ENCODE results near the gene DCTPP1. TPM values are rescaled to one million over a fixed set of nuclear protein-coding genes. Genes with fewer than 3 reads are reported as not detected.
A peak's percentile ranks its signal among the peaks of the same experiment; 100 is the strongest.

Gene DCTPP1
- total and polyA plus RNA-seq, 2 of the 4 experiments (the other 2 are of a cell fraction): 24.9 to 45.5 TPM

- no peak for TF ChIP-seq RAD21 (IDR thresholded peaks at IDR 0.05; ENCODE audit: low read length)
- no peak for TF ChIP-seq CEBPB (IDR thresholded peaks at IDR 0.05; ENCODE audit: low read depth, low read length)
- TF ChIP-seq CHD1 (IDR thresholded peaks at IDR 0.05; ENCODE audit: low read depth, low read length): no peak
Observed at GRCh38 chr16:30399435-30400186, 30.2 kb downstream of the DCTPP1 start (continued).

GRCh38 chr16:30398661-30399434 lies 31.0 kb downstream of the DCTPP1 start:
- BruUV-seq (replicated peaks): no TSS peak
- H3K36me3 ChIP-seq (ENCODE audit: control insufficient read depth, insufficient read depth, low read length): peaks cover 12% of the 10 kb centered on the region; the same call in 1 of the 2 replicates
- CTCF ChIA-PET: interaction anchor here (0.9 kb wide), 1 partner anchor 11 kb away, joined by 3 read pairs; no protein-coding TSS in a partner anchor
- ATAC-seq (ENCODE audit: low read depth) (no peak), DNase-seq (no peak)
- POLR2A ChIA-PET (ENCODE audit: unreplicated experiment): no interaction called here
- H3K9me3 ChIP-seq (ENCODE audit: control insufficient read depth, insufficient read depth, low read length): no peaks in the 10 kb centered on the region
- WGBS, 2 experiments (ENCODE audit: extremely low coverage in 2 of 2, insufficient read length in 1 of 2): 88% methylated on average over 5 of the region's 23 CpGs; no CpG with 5 or more reads in 1 of the 2 experiments
- peaks cover 10% of the 10 kb centered on the region for H3K4me1 ChIP-seq (ENCODE audit: control insufficient read depth, insufficient read depth, low read length)
- H4K91ac ChIP-seq (ENCODE audit: insufficient read depth, low read depth, low read length): no peak overlapping the region
- no peak overlapping the region for H3K14ac ChIP-seq (replicated peaks; ENCODE audit: low read depth, low read length)
- H4K8ac ChIP-seq (ENCODE audit: low read depth in 2 of 2, low read length in 2 of 2): peak overlapping the region in 1 of 2 experiments; percentile 4; a peak in 2 of 4 replicates
- H3K9me1 ChIP-seq (ENCODE audit: insufficient read depth, low read length): peaks cover 4% of the 10 kb centered on the region; the same call in 1 of the 2 replicates
- peak overlapping the region; percentile 95; the same call in 1 of the 2 replicates for H3K23ac ChIP-seq (ENCODE audit: low read depth, low read length)
- H2BK20ac ChIP-seq (ENCODE audit: low read depth, low read length): peak overlapping the region; percentile 2; the same call in 1 of the 2 replicates
- dilution Hi-C loops (cut with HindIII; ENCODE audit: low sequenced_read_pairs, unreplicated experiment) (no loop called here), intact Hi-C loops (cut with micrococcal nuclease) (no loop called here), in situ Hi-C loops (cut with MboI; ENCODE audit: low sequenced_read_pairs) (no loop called here)
- H2AK5ac ChIP-seq (ENCODE audit: low read depth, low read length): peak overlapping the region; percentile 84
- no peak overlapping the region for H3K9ac ChIP-seq (ENCODE audit: low read depth, low read length)
- no peak overlapping the region for H3K18ac ChIP-seq (ENCODE audit: low read depth, low read length)
- no peak overlapping the region; the same call in 1 of the 2 replicates for H4K5ac ChIP-seq (ENCODE audit: low read depth, low read length)
- H3K56ac ChIP-seq (ENCODE audit: extremely low read depth, insufficient read depth, low read length): no peak overlapping the region
- no peaks in the 10 kb centered on the region for H4K20me1 ChIP-seq (ENCODE audit: insufficient read depth, low read length)
- H2BK5ac ChIP-seq (ENCODE audit: low read depth, low read length, poor library complexity, severe bottlenecking): no peak overlapping the region
- no peak overlapping the region; the same call in 1 of the 2 replicates for H3K4ac ChIP-seq (ENCODE audit: low read depth, low read length)
- H2BK15ac ChIP-seq (ENCODE audit: low read depth, low read length): no peak overlapping the region
- H3K79me1 ChIP-seq (ENCODE audit: low read depth in 1 of 2, low read length in 2 of 2): peaks cover 0 to 46% of the 10 kb centered on the region in 2 experiments; a peak in 3 of 4 replicates
- no peak overlapping the region for H3K4me2 ChIP-seq (ENCODE audit: low read depth, low read length)
- no peak overlapping the region for H2BK120ac ChIP-seq (ENCODE audit: low read depth, low read length)
- peak overlapping the region; percentile 82 for H2AK9ac ChIP-seq (replicated peaks; ENCODE audit: low read depth, low read length, poor library complexity)
- no peak overlapping the region for H3K4me3 ChIP-seq (ENCODE audit: insufficient read depth, low read depth, low read length)
- no peaks in the 10 kb centered on the region for H3K27me3 ChIP-seq (ENCODE audit: control insufficient read depth, insufficient read depth, low read length)
- no peak overlapping the region for H2AFZ ChIP-seq (replicated peaks; ENCODE audit: low read length, poor library complexity)
- H3K27ac ChIP-seq (ENCODE audit: insufficient read depth, low read length): no peak overlapping the region; the same call in 1 of the 2 replicates
- TF ChIP-seq CEBPB (IDR thresholded peaks at IDR 0.05; ENCODE audit: low read depth, low read length) (no peak), RCOR1 (IDR thresholded peaks at IDR 0.05; ENCODE audit: insufficient replicate concordance, low read length) (no peak), MAZ (IDR thresholded peaks at IDR 0.05; ENCODE audit: borderline replicate concordance, low read depth, low read length) (no peak), CTCF (conservative IDR thresholded peaks at IDR 0.05; ENCODE audit: low read depth, low read length) (no peak), RFX5 (IDR thresholded peaks at IDR 0.05; ENCODE audit: low read depth, low read length) (no peak), RAD21 (IDR thresholded peaks at IDR 0.05; ENCODE audit: low read length) (no peak), CHD1 (IDR thresholded peaks at IDR 0.05; ENCODE audit: low read depth, low read length) (no peak), MAFK (IDR thresholded peaks at IDR 0.05; ENCODE audit: low read depth, low read length) (no peak), MXI1 (IDR thresholded peaks at IDR 0.05; ENCODE audit: borderline replicate concordance, low read depth, low read length) (no peak)
- TF ChIP-seq, protein P1, sequence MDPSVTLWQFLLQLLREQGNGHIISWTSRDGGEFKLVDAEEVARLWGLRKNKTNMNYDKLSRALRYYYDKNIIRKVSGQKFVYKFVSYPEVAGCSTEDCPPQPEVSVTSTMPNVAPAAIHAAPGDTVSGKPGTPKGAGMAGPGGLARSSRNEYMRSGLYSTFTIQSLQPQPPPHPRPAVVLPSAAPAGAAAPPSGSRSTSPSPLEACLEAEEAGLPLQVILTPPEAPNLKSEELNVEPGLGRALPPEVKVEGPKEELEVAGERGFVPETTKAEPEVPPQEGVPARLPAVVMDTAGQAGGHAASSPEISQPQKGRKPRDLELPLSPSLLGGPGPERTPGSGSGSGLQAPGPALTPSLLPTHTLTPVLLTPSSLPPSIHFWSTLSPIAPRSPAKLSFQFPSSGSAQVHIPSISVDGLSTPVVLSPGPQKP (IDR thresholded peaks at IDR 0.05; ENCODE audit: borderline replicate concordance, low read depth, low read length): no peak
